22Rv1 (cell line): Measurements from ENCODE around the gene SLC25A25.

Experiments
- CTCF ChIP-seq: fragments of 450-650 bp; IDR thresholded peaks from 2 replicates; pipeline ENCODE4 v1.5.1; 2017; ENCODE audit warnings: mild to moderate bottlenecking
- ZFX ChIP-seq: fragments of 450-650 bp; IDR thresholded peaks from 2 replicates; pipeline ENCODE4 v1.6.1; 2017; ENCODE audit warnings: antibody characterized with exemption, borderline replicate concordance

GRCh38 chr9:128098297-128099230, 30.5 kb downstream of the SLC25A25 start:
- TF ChIP-seq CTCF (no peak), ZFX (no peak)
